GM23248 (cell line): Measurements from ENCODE around the gene SSH3. TPM values are rescaled to one million over a fixed set of nuclear protein-coding genes. Genes with fewer than 3 reads are reported as not detected.
A peak's percentile ranks its signal among the peaks of the same experiment; 100 is the strongest.

Source experiments
- DNase-seq: peaks from one replicate; pipeline ENCODE4 v3.0.0-alpha.2; 2015
- H2AFZ ChIP-seq: fragments of 200-600 bp; sonication (generic); 2 replicates; pipeline ENCODE4 v1.6.1; 2016; ENCODE audit warnings: antibody characterized with exemption
- H3F3A ChIP-seq: fragments of 200-600 bp; sonication (generic); 2 replicates; pipeline ENCODE4 v1.6.1; 2016; ENCODE audit warnings: mild to moderate bottlenecking, antibody characterized with exemption, mixed run types; ENCODE audit not compliant: insufficient read depth
- H3K27ac ChIP-seq: fragments of 200-600 bp; sonication (generic); 2 replicates; pipeline ENCODE4 v1.5.1; 2016; ENCODE audit warnings: mild to moderate bottlenecking
- H3K27me3 ChIP-seq: fragments of 200-600 bp; sonication (generic); replicated peaks from 2 replicates; pipeline ENCODE4 v1.6.1; 2016; ENCODE audit warnings: mild to moderate bottlenecking; ENCODE audit not compliant: insufficient read depth
- H3K36me3 ChIP-seq: fragments of 200-600 bp; sonication (generic); 2 replicates; pipeline ENCODE4 v1.6.1; 2016; ENCODE audit warnings: low read depth, mild to moderate bottlenecking
- H3K4me1 ChIP-seq: fragments of 200-600 bp; sonication (generic); 2 replicates; pipeline ENCODE4 v1.6.1; 2016; ENCODE audit warnings: mild to moderate bottlenecking; ENCODE audit not compliant: insufficient read depth
- H3K4me2 ChIP-seq: fragments of 200-600 bp; sonication (generic); one replicate; pipeline ENCODE4 v1.6.1; 2016; ENCODE audit warnings: mild to moderate bottlenecking; ENCODE audit not compliant: unreplicated experiment
- H3K4me3 ChIP-seq: fragments of 200-600 bp; sonication (generic); 2 replicates; pipeline ENCODE4 v1.5.1; 2016; ENCODE audit warnings: mild to moderate bottlenecking
- H3K79me2 ChIP-seq: fragments of 200-600 bp; sonication (generic); 2 replicates; pipeline ENCODE4 v1.6.1; 2016; ENCODE audit warnings: mild to moderate bottlenecking; ENCODE audit not compliant: insufficient read depth
- H3K9ac ChIP-seq: fragments of 200-600 bp; sonication (generic); 2 replicates; pipeline ENCODE4 v1.6.1; 2016; ENCODE audit warnings: mild to moderate bottlenecking
- H3K9me2 ChIP-seq: fragments of 200-600 bp; sonication (generic); 2 replicates; pipeline ENCODE4 v1.6.1; 2016; ENCODE audit warnings: mixed run types, mild to moderate bottlenecking, moderate library complexity; ENCODE audit not compliant: insufficient read depth
- H3K9me3 ChIP-seq: fragments of 200-600 bp; sonication (generic); one replicate; pipeline ENCODE4 v1.6.1; 2017; ENCODE audit warnings: low read depth
- H4K20me1 ChIP-seq: fragments of 200-600 bp; sonication (generic); 2 replicates; pipeline ENCODE4 v1.6.0; 2016; ENCODE audit not compliant: insufficient read depth
- EZH2 ChIP-seq: fragments of 200-600 bp; sonication (generic); IDR thresholded peaks from 2 replicates; pipeline ENCODE4 v1.6.1; 2018; ENCODE audit warnings: antibody characterized with exemption, mild to moderate bottlenecking; ENCODE audit not compliant: insufficient read depth, poor library complexity, severe bottlenecking
- EZH2phosphoT487 ChIP-seq: fragments of 200-600 bp; sonication (generic); IDR thresholded peaks from 2 replicates; pipeline ENCODE4 v1.6.1; 2018; ENCODE audit warnings: antibody characterized with exemption, moderate library complexity, mild to moderate bottlenecking, low read depth; ENCODE audit not compliant: insufficient read depth
- WGBS, 2 experiments: methylation state at CpG; one replicate each; pipeline ENCODE4 v1.1.6; 2015 to 2017; ENCODE audit warnings: low lambda C conversion rate in 2 of 2, low coverage in 1 of 2; ENCODE audit errors: missing lambda C conversion rate in 2 of 2; 5-methylcytosine and 5-hydroxymethylcytosine counted together
- in situ Hi-C: fragments of 300-500 bp; cut with MboI; formaldehyde crosslinking; loops from 2 replicates; pipeline ENCODE4 v1.15.0; 2020
- polyA plus RNA-seq: library from polyadenylated mRNA; unstranded; fragments of >200 nt; fragmentation: Nextera tagmentation; extraction: Ambion mirVana; gene quantifications from 2 replicates; pipeline ENCODE4 v1.2.1, GENCODE V29; 2016
- total RNA-seq: library from RNA; depleted of rRNA; stranded (reverse); fragments of >200 nt; shearing (Covaris generic); gene quantifications from 2 replicates; pipeline ENCODE4 v1.2.3, GENCODE V29; 2014

SSH3 gene
- total and polyA plus RNA-seq, 2 experiments from 2014 or later: 20.1 to 26.4 TPM

DNA sequence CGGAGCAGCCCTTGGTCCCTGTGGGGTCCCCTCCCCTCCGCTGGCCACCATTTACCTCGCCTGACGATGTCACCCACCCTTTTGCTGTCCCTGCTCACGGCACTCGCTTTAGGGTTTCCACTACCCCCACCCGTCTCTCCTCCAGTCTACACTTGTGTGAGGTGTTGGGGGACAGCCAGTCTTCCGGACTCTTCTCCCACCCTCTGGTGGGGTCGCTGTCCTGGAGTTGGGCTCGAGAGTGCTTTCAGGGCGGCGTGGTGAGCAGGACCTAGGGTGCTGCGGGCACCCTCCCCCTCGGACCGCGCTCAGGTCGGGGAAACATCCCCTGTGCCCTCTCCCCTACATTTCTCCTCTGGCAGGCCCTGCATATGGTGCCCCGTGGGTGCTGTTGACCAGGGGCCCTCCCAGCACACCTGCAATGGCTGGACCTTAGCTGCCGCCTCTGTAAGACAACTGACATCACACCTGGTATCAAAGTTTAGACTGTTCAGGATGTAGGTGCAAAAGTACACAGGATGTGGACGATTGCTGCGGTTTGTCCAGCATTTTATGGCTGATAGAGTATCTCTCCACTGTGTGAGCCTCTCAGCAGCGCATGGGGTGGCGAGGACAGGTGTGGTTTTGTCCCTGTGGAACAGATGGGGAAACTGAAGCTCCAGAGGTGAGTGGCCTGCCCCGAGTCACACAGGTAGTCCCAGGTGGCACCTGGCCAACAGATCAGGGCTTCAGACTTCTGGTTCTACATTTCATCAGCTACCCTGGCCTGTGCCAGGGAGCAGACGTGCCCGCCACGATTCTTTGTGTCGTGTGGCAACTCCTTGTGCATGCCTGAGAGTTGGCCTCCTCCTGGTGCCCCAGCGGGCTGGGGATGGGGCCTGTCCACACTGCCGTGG is 35.9 kb upstream of the SSH3 start:
- Histone ChIP-seq H2AFZ (peak overlapping the region; percentile 67; the same call in 1 of the 2 replicates), H3K36me3 (no peaks in the 10 kb centered on the region), H3K9ac (peak overlapping the region; percentile 88), H3K27me3 (no peaks in the 10 kb centered on the region), H3K4me1 (peaks cover 33% of the 10 kb centered on the region), H4K20me1 (no peaks in the 10 kb centered on the region), H3K4me3 (peak overlapping the region; percentile 93), H3K9me3 (no peaks in the 10 kb centered on the region), H3K27ac (no peak overlapping the region), H3K9me2 (no peaks in the 10 kb centered on the region), H3F3A (peaks cover 21% of the 10 kb centered on the region), H3K79me2 (peaks cover 63% of the 10 kb centered on the region), H3K4me2 (peak overlapping the region; percentile 94)
- 28 to 33% methylated on average over 30 of the region's 30 CpGs for WGBS, 2 experiments
- no peak for DNase-seq
- TF ChIP-seq EZH2 (no peak), EZH2phosphoT487 (no peak)
- in situ Hi-C loops: no loop called here

DNA sequence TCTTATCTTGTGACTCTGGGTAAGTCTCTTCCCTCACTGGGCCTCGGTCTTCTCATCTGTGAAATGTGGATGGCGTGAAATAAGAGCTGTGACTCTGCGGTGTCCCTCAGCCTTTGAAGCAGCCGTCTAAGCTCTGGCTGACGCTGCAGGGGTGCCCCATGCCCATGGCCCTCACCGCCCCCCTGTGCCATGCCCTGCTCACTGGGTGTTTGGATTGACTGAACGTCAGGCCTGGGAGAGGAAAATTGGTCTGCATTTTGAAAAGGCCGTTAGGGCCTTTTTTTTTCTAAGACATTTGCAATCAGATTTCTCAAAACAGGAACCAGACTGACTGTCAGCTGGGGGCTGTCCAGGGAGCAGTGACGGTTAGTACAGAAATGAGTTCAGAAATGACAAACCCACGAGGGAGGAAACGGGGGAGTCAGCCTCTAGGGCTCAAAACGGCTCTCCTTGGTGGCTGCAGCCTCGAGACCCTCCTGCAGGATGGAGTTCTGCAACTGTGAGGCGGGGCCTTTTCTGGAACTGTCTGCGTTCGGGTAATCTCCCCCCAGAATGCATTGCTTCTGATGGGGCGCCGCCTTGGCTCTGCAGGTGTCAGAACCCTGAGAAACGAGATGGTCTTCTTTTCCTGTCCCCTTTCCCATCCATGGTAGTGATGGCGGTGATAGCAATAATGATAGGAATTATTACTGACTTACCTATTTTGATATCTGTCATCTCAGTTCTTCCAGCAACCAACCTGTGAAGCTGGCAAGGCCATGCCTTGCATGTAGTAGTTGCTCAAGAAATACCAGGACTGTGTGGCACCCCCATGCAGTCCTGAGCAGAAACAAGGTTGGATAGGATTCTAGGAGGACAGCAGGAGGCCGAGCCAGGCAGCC is 35.0 kb upstream of the SSH3 start:
- Histone ChIP-seq H3K4me1 (peaks cover 28% of the 10 kb centered on the region), H3K9me3 (no peaks in the 10 kb centered on the region), H3K79me2 (peaks cover 72% of the 10 kb centered on the region), H3K9ac (peak overlapping the region; percentile 88), H3F3A (peaks cover 16% of the 10 kb centered on the region), H3K27me3 (no peaks in the 10 kb centered on the region), H3K36me3 (no peaks in the 10 kb centered on the region), H3K9me2 (no peaks in the 10 kb centered on the region), H2AFZ (no peak overlapping the region), H4K20me1 (no peaks in the 10 kb centered on the region), H3K4me3 (peak overlapping the region; percentile 93), H3K4me2 (peak overlapping the region; percentile 94), H3K27ac (no peak overlapping the region)
- WGBS, 2 experiments: 64 to 65% methylated on average over 21 of the region's 21 CpGs
- TF ChIP-seq EZH2phosphoT487 (no peak), EZH2 (no peak)
- DNase-seq: no peak
- in situ Hi-C loops: no loop called here

DNA sequence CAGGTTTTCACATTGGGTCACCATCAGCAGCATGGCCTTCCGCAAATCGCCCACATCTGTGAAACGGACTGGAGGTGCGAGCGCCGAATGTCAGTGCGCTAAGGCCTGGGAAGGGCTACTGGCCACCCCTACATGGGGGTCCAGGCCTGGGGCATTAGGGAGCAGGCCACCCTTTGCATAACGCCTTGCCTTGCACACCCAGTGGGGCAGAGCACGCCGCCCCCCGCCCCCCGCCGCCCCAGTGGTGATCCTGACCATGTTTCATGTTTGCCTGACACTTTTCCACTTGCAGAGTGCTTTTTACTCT is 34.4 kb upstream of the SSH3 start:
- no peaks in the 10 kb centered on the region for H4K20me1 ChIP-seq
- H3K4me2 ChIP-seq: no peak overlapping the region
- 85 to 95% methylated on average over 8 to 13 of the region's 13 CpGs for WGBS, 2 experiments
- in situ Hi-C loops: no loop called here
- no peak for DNase-seq
- peaks cover 78% of the 10 kb centered on the region for H3K79me2 ChIP-seq
- no peaks in the 10 kb centered on the region for H3K9me3 ChIP-seq
- H2AFZ ChIP-seq: no peak overlapping the region
- peaks cover 23% of the 10 kb centered on the region for H3K4me1 ChIP-seq
- no peak overlapping the region for H3K4me3 ChIP-seq
- no peaks in the 10 kb centered on the region for H3K27me3 ChIP-seq
- H3K27ac ChIP-seq: no peak overlapping the region
- no peaks in the 10 kb centered on the region for H3K36me3 ChIP-seq
- no peaks in the 10 kb centered on the region for H3K9me2 ChIP-seq
- TF ChIP-seq EZH2phosphoT487 (no peak), EZH2 (no peak)
- H3F3A ChIP-seq: peaks cover 10% of the 10 kb centered on the region; the same call in 1 of the 2 replicates
- H3K9ac ChIP-seq: no peak overlapping the region

DNA sequence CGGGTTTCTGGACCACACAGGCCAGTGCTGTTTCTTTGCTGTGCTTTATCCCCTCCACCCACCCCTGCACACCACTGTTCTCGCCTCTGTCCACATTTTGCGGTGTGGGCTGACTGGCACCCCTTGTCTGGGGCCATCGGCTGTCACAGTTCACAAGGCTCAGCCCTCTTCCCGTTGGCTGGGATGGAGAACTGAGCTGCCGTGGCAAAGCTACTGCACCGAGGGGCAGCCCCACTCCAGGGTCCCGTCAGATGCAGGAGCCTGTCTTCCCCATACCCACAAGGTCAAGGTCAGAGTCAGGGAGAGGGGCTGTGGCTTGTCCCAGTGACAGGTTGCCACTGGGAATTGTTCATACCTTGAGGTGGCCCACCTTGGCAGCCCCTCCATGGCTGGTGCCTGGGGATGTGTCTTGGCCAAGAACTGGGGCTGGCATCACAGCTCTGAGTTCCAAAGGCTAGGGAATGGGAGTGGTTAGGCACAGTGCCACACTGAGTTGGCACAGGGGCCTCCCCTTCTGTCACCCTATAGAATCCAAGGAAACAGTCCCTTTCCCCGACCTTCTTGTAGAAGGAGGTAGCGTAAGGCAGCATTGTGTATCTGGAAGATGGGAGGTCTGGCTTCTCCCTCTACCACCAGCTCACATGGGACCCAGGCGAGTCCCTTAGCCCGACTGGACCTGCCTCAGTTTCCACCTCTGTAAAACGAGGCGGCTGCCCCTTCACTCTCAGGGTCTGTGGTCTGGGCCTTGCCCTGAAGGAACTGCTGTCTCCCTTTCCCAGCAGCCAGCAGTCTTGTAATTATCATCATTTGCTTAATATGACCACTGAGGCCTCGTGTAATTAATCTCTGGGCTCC is 33.7 kb upstream of the SSH3 start:
- Histone ChIP-seq H3K27me3 (no peaks in the 10 kb centered on the region), H3K9me2 (no peaks in the 10 kb centered on the region), H3K4me1 (peaks cover 23% of the 10 kb centered on the region), H3K9ac (peak overlapping the region; percentile 7; the same call in 1 of the 2 replicates), H3K79me2 (peaks cover 85% of the 10 kb centered on the region), H3F3A (0 out of 2 replicates have a peak, but pooled peaks cover 6% of the 10 kb centered on the region), H3K9me3 (no peaks in the 10 kb centered on the region), H2AFZ (no peak overlapping the region), H3K4me3 (0 out of 2 replicates have a peak overlapping the region, but pooled peaks have one; percentile 26), H3K27ac (no peak overlapping the region), H3K4me2 (peak overlapping the region; percentile 49), H3K36me3 (no peaks in the 10 kb centered on the region), H4K20me1 (no peaks in the 10 kb centered on the region)
- no peak for DNase-seq
- TF ChIP-seq EZH2 (no peak), EZH2phosphoT487 (no peak)
- in situ Hi-C loops: no loop called here
- 46 to 49% methylated on average over 15 of the region's 15 CpGs for WGBS, 2 experiments
